Epidermal melanocyte (primary cell): Measurements from ENCODE around the gene TMEM132D.

Source experiments
- DNase-seq: peaks from one replicate; pipeline ENCODE4 v3.0.0; 2011; ENCODE audit warnings: low spot score; ENCODE audit not compliant: insufficient read length

The TMEM132D gene

DNA sequence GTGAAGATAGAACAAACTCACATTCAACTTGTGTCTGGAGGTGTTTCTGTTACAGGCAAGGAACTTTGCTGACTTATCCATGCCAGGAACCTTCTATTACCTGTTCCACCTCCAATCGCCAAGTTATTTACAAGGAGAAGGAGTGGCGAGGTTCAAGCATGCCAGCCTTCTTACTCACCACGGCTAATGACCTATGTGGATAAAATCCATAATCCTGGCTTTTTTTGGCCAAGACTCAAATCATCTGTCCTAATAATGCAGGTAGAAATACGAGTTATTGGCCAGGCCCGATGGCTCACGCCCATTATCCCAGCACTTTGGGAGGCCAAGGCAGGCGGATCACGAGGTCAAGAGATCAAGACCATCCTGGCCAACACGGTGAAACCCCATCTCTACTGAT lies 241.6 kb downstream of the TMEM132D start:
- DNase-seq, result no peak

DNA sequence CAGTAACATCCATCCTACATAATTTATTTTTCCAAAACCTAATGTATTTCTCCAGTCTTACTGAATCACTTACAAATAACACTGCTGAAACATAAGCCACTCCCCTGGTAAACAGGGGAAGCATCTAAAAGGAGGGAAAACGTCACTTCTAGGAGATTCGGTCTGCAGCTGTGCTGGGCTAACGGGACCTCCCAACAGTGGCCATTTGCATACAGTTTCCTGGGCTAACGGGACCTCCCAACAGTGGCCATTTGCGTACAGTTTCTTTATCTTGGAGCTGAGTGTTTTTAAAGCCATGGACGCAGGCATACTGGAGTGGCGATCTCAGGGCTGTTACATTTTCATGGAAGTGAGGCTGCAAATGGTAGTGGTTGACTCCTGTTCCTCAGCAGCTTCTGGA lies 242.9 kb downstream of the TMEM132D start:
- no peak for DNase-seq

DNA sequence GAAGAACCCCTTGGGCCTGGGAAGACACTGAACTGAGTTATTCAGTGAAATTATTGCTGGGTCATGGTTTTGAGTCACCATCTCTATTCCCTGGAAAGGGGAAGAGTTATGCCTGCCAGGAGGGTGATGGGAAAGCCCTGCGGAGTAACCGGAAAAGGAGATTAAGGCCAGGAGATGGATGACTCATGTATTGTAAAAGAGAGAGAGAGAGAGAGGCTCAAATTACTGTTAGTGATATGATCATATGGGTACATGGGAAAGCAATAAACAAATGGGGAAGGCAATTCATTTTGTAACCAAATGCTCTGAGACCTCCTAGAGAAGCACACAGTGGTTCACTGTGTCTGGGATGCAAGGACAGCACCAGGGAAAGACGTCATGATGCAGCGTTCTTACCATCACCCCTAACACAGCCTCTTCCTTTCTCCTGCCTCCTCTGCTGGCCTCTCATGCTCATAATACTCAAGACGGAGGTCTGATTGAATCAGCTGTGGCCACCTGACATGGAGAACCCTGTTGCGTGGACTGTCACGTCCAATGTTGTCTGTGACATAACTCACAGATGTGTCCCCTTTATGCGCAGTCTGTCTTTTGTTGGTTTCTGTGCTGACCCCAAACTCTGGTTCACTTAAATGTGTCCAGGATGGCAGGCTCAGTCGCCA lies 243.7 kb downstream of the TMEM132D start:
- no peak for DNase-seq

DNA sequence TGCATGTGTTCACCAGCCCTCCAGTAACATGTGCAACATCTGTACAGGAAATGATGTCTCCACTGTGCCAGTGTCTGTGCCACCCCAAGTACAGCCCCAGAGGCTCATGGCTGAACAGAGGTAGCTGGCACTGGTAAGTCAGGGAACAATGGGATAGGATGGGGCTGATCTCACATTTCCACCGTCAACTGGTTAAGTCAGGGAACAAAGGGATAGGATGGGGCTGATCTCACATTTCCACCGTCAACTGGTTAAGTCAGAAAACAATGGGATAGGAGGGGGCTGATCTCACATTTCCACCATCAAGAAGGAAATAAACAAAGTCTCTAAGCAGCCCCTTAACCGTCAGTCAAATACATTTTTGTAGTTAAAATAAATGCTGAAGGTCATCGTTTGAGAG lies 246.6 kb downstream of the TMEM132D start:
- no peak for DNase-seq

DNA sequence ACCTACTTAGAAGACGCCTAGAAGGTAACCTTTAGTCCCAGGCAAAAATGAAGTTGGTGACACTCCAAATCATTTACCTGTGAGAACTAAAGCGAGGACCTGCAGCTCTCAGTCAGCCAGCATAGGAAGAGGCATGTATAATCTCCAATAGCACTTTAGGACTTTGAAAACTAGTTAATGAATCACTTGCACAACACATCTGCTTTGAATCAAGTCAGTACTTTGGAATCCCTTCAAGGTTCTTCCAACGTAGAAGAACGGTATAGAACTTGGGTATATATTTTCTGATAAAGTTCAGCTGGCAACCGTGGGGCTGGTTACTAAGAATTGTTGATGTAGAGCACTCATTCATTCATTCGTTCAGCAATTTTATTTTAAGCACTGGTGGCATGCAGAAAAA lies 251.9 kb downstream of the TMEM132D start:
- DNase-seq, result no peak

DNA sequence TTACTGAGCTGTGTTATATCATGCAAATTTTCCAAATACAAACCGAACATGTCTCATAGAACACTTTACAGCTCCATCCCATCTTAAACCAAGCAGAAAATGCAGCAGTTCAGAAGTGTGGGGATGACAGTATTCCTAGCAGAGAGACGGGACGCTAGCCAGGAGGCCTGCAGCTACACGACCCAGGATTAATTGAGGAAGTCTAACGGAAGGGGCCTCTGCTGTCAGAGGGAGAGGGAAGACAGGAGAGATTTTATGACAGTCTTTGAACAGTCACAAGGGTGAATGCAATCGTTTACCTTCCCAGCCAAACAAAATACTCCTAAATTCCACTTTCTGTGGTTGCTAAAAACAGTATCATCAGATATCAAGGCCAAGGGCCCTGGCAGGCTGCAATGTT lies 261.9 kb downstream of the TMEM132D start:
- no peak for DNase-seq

DNA sequence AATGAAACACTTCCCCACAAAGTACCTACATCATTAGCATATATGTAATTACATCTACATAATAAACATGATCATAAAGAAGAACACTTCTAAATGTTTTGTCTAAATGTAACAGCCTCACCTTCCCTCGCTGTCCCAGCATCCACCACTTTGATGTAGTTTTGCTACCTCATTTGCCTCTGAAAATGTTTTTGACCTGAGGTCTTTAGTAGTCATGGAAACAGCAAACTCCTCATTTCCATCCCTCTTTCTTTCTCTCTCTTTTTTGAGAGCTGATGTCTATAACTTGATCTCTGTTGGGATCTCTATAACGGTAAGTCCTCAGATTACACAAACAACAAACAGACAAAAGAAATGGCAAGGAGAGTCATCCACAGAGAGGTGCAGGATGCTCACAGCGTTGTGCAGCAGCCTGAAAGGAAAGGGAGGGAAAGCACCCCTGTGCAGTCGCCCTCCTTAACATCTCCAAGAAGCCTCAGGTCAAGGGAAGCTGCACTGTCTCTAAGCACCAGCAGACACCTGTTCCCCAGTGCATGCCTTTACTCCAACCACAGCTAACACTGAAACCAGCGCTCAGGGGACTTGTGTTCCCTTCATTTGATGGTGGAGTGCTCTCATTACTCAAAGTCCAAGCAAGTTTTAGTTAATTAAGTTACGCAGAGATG lies 268.7 kb downstream of the TMEM132D start:
- DNase-seq, result no peak

DNA sequence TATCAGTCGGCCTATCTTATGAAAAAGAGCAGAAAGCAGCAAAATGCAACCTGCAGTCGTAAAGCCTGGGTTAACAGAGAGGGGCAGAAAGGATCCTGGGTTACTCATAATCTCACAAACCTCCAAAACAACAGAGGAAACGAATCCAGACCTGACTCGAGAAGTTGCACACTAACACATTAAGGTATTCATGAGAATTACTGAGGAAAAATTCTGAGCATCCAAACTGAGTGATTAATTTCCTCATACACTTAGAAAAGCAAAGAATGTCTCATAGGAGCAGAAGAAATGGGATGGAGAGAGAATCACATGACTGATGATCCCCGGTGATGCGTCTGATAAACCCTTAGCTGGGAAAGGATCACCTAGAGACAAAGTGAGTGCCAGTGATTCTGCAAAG lies 272.5 kb downstream of the TMEM132D start:
- DNase-seq, result no peak

DNA sequence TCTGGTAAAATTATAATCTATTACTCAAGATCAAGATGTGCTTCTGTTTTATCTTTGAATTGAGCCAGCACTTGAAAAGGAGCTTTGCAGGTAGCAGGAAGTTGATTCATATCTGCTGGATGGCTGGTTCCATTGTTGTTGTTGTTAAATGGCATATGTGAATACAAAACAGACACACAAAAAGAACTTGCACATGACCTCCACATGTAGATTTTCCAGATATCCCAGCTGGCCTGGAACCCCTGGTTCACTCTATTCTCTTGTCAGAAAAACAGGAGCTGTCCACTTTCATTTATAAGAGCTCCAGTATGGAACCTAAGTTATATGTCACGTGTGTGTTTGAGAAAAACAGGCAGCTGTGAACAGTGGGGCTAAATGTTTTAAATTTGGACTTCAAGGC lies 273.9 kb downstream of the TMEM132D start:
- DNase-seq, result no peak

DNA sequence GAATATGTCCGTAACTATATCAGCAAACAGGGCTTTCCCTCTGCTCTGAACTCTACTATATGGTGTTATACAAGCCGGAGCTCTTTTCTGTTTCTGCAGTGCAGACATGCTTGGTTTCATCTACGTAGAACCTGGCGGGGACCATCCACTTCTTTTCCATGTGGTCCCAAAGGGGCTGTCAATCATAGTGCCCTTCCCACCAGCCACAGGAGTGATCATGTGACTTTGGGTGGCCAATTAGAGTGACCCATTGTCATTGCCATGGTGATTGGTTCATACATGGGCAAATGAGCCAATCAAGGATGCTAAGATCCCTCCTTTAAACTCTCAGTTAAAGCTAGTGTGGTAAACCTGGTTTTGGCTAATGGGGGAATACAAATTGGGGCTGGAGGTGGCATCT lies 281.3 kb downstream of the TMEM132D start:
- no peak for DNase-seq

DNA sequence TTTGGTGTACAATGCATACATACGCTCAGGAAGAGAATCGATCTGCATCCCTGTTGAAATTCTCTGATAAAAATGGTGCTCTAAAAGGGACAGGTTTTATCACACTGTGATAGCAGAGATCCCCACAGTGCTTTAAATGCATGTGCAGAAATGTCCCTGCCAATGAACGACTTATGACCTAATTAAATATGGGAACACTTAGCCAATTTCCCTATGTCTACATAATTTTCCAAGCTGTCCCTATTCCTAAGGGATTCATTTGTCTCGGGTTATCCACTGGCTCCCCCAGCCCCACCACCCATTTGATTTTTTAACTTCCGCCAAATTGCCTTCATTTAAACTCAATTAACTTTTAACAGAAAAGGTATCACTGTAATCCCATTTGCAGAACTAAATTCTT lies 284.6 kb downstream of the TMEM132D start:
- no peak for DNase-seq

DNA sequence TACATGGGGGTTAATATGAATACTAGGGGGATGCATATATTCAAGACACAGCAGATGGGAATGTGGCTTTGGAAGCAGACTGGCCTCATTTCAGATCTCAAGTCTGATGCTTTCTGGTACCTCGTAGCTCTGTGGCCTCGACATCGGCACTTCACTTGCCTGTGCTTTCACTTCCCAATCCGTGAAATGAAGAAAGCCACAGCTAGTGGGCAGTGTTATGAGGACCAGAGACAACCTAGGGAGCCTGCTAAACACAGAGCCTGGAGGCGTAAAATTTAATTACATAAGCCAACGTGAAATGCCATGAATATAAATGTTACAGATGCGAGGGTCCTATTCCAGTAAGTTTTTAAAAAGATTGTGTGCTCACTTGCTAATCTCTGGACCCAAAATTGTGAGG lies 286.0 kb downstream of the TMEM132D start:
- no peak for DNase-seq

DNA sequence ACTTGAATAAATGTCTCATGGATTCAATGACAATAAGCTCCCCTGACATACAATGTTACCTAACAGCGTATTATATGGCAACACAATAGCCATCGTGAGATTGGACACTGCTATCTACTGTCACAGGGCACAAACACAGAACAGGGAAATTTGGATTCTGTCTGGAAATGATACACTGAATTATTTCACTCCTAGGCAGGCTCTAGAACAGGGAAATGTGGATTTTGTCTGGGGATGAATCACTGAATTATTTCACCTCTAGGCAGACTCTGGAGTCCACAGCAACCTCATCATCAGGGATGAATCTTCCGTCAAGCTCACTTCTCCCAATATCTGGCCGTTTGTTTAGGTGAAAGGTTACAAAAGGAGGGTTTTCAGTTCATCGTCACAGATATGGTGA lies 288.8 kb downstream of the TMEM132D start:
- DNase-seq, result no peak

DNA sequence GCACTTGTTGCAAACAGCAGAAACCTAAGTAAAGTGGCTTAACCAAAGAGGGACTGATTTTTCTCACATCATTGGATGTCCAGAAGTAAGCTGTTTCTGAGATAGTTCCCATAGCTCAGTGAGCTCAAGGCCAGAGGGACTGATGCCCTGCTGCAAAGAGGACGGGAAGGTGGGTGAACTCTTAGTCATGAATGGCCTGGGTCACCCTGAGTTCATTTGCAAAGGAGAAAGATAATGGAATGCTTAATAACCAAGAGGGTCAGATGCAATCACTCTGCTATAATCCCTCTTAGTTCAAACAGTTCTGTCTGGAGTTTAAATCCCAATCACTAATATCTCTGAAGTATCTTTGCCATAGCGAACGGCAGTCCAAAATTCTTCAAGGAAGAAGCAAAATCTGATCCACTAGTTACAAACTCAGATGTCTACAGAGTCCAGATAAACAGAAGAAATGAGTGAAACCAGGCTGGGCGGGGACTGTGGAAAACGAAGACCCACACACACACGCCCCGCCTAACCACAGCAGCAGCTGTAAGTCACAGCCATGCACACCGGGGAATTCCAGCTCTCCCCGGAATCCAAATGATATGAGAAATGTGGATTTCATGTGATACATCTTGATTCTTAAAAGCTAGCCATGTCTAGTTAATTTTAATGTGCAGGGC lies 289.5 kb downstream of the TMEM132D start:
- DNase-seq, result no peak

DNA sequence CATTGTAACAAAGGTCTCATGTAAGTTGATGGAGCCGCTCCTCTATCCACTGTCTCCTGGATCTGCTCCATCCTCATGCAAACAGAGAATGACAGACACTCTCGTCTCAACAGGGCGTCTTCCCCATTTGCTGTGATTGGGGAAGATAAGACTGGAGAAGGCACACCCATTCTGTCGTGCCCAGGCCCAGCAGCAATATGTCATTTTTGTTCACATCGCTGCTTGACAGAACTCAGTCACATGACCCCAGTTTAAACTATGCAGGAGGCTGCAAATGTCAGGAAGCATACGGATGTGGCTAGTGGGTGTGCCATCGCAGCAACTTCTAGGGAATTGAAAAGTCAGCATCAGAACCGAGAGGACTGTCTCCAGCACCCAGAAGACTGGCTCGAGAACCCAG lies 290.5 kb downstream of the TMEM132D start:
- DNase-seq, result no peak

DNA sequence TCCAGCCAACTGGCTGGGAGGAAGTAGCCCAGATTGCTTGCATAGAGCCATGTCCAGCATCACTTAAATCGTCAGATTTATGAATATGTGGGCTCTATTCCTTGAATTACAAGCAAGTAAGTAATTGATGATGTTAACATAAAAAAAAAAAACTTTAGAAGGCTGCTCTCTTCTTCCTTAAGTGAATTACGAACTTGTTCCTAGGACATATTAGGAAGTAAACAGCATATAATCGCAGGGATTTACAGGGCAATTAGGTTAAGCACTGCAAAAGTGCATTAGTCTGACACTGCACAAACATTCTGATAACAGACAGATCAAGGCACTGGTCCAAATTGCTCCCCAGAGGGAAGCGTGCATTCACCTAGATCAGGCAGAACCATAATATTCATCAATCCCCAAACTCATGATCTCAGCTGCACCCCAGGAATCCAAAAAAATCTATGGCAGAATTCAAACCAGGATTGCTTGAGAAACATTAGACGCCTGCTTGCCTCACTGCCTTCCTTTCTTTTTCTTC lies 293.2 kb downstream of the TMEM132D start:
- DNase-seq, result no peak

DNA sequence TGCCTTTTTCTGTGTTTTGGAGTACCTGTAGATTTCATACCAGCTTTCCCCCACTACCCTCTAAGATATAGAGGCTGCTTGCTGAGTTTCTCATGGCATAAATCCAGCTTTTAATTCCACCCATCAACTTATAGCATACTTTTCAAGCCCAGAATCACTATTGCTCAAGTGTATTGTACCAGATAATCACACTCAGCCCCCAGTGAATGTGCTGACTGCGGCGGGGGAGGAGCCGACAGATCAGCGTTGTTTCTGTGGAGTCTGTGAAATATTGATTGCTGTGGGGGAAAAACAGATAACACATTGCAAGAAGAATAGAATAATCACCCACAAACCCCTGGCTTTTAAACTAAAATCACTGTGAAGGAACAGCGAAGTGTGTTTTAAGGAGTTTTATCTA lies 296.1 kb downstream of the TMEM132D start:
- DNase-seq, result no peak

DNA sequence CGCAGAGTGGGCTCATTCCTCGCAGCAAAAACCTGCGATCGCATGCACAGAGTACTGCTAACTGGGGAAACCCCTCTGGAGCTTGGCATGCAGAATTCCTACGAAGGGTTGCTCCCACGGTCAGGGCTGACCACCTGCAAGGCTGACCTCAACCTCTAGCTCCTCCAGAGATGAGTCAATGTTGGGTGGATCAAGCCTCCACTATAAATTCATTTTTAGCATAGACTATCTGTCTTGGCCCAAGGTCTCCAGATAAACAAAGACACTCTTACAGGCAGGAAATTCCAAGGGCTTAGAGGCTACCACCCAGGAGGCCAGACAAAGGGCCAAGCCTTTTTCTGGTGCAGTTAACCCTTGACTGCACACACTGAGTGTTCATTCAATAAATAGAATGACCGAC lies 296.5 kb downstream of the TMEM132D start:
- DNase-seq, result no peak

DNA sequence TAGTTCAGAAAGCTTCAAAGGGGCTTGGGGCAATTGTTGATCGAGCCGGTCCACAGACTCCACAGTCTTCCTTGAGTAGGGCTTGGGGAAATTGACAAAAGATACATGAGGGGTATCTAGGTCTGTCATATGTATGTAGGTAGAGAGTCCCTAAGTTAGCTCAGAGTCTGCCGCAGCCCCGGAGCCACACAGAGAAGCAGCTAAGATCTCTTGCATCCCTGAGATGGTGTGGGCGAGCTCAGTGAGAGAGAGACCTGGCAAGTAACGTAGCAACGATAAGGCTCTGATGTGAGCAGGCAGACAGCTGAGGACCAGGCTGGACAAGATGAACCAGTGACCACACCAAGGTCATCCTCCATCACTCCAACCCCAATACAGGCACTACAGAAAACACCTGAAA lies 297.6 kb downstream of the TMEM132D start:
- DNase-seq, result no peak

DNA sequence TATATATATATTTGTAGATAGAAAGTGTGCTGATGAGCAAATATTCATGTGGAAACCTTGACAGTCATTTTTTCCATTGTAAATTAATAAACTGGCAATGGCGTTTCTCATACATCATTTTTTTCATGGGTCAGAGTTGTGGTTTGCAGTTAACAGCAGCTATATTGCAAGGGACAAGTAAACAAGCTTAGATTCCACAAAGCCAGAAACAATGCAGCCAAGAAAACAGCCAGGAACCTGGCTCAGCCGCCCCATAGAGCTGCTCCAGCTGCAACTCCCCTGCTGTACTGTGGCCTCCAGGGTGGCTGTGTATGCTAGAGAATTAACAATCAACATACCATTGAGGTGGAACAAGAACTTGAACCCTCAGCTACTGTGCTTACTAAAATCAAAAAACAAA lies 298.2 kb downstream of the TMEM132D start:
- DNase-seq, result no peak

DNA sequence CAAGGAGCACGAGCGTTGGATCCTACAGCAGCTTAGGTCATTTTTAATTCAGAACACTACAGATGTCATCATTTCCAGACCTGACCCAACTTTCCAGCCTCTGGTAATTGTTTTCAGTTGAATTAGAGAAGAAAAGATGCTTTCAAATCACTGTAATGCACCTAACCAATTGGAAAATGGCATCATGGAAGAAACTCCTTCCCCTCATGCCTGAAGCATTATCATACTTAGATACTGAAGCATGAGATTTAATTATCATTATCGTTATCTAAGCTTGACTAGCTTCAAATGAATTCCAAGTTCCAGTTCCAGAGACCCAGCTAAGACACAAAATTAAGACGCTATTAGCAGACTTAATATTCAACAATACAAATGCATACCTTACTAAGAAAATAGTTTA lies 299.3 kb downstream of the TMEM132D start:
- no peak for DNase-seq

DNA sequence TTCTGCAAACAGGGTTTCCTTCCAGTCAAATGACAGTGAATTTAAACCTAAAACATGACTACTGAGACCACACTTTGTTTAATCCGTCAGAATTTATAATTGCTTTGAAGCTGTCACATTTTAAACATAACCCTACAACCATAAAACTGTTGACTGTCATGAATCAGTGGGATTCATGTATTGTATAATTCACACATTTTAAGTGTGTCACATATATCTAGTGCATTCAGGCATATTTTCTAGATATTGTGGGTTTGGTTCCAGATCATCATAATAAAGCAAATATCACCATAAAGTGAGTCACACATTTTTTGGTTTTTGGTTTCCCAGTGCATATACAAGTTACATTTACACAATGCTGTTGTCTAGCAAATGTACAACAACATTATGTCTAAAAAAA lies 304.4 kb downstream of the TMEM132D start:
- DNase-seq, result no peak

DNA sequence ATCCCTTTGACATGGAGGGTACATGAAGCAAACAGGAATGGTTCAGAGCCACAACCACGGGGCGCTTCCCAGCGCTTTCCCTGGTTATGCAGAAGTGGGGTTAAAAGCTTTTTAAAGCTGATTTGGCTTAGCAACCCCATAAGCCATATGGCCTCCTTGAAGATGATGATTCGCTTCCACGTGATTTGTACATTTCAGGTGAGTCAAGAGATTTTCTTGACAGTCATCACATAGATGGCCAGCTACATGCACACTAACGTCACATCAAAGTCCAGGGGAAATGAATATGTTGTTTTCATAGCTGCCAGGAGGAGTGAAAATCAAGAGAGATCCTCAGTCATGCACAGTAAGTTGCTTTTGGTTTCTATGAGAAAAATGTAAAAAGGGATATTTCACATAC lies 309.7 kb downstream of the TMEM132D start:
- DNase-seq, result no peak
